ENCODE measurements around the gene ACAP3.

Gene ACAP3

DNA sequence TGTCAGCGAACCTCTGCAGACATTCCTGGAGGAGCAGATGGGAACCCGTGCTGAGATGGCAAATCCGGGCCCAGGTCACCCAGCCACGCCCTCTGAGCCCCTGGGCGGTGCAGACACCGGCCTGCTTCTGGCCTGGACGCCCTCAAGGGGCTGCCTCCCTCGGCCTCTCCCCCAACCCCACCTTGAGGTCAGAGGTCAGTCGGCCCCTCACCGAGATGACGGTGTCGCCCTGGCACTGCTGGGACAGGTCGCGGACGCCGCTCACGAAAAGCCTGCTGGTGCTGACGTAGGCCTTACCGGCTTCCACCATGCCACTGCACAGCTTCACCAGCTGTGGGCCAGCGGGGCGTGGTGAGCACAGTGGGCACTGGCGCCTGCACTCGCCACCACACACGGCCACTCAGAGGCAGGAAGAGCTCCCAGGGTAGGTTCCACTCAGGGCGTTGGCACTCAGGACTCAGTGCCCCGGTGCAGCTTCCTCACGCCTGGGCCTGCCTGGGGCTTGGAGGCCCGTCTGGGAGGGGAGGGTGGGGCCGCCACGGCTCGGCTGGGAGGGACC, 4.7 kb downstream of the ACAP3 start:
- DNase-seq (ENCODE audit: low read depth in 2 of 2) = no peak

DNA sequence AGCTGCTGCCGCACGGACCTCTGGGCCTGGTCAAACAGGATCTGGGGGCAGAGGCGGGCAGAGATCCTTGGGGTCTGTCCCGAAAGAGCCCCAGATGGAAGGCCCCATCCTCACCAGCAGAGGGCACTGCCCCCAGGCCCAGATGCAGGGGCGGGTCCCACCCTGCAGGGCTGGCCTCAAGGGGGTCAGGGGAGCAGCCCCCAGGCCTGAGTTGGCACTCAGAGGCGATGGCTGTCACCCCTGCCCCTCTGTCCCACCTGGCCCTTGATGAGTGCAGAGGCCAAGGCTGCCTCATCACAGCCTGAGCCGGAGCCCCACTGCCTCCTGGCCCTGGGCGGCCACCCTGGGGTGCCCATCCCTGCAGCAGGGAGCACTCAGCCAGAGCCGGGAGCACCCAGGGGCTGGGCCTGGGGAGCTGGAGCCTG, 5.7 kb downstream of the ACAP3 start:
- DNase-seq (ENCODE audit: low read depth in 2 of 2) = no peak

DNA sequence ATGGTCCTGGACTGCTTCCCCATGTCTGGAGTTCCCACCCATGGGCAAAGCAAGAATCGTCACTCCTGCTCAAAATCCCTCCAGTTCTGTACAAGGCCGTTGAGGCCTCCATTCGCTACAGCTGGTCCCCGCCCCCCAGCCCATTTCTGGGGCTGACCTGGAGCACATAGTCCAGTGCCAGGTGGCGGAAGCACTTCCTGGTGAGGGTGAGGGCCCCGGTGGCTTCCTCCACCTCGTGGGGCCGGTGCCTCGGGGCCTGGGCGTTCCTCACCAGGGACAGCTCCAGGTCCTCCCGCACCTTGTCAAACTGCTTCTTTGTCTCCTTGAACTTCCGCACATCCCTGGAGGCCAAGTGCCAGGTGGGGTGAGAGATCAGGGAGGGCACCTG, 7.4 kb downstream of the ACAP3 start:
- DNase-seq (ENCODE audit: low read depth in 2 of 2) = no peak

DNA sequence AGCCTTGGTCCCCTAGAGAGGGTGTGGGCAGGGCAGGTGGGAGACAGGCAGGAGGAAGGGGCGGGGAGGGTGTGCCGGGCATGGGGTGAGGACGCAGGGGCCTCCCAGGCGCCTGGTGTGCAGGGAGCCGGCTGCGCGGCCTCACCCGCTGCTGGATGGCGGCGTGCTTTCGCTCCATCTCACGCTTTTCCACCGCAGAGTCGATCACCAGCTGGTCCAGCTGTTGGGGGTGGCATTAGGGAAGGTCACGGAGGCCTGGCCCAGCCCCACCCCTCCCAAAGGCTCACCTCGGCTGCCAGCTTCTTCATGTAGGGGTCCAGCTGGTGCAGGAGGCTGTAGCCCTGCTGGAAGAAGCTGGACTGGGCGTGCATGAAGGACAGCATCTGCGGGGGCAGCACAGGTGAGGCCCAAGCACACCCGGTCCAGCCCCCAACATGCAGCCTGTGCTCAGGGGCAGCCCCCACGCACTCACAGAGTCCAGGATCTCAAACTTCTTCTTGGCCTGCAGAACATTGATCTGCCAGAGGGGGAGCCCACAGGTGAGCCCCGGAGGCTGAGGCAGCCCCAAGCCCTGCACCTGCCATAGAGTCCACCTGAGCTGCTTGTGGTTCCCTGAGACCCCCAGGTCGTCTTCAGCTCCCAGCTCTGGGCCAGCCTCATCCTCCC, 7.9 kb downstream of the ACAP3 start:
- no peak for DNase-seq (ENCODE audit: low read depth in 2 of 2)

DNA sequence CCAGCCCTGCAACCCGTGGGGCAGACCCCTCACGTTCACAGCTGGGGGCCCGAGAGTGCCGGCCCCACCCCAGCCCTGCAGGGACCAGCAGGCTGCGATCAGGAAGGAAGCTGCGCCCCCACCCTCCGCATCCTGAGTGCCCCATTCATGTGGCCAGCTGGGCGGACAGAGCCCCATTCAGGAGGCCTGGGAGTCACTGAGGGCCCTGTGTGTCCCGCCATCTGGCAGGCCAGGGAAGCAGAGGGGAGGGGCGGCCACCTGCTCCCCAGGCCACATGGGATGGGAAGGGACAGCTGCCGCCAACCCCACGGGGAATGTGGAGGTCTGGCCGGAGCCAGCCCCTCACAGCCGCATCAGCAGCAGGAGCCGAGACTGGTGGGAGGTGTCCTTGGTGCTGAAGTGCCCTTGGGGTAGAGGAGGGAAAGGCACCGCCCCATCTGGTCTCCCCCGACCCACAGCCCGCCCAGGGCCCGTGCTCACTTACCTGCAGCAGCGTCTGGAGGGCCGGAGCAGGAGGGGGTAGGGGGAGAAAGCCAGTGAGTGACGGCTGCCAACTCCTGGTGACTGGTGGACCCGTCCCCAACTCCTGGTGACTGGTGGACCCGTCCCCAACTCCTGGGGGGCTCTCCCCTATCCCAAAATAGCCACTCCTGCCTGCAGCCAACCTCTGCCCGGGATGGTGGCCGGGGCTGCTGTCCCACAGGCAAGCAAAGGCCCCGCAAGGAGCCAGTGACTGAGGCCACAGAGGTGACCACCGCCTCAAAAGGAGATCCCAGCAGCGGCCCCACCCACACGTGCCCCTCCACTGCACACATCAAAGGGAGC, 8.7 kb downstream of the ACAP3 start:
- DNase-seq (ENCODE audit: low read depth in 2 of 2) = no peak

DNA sequence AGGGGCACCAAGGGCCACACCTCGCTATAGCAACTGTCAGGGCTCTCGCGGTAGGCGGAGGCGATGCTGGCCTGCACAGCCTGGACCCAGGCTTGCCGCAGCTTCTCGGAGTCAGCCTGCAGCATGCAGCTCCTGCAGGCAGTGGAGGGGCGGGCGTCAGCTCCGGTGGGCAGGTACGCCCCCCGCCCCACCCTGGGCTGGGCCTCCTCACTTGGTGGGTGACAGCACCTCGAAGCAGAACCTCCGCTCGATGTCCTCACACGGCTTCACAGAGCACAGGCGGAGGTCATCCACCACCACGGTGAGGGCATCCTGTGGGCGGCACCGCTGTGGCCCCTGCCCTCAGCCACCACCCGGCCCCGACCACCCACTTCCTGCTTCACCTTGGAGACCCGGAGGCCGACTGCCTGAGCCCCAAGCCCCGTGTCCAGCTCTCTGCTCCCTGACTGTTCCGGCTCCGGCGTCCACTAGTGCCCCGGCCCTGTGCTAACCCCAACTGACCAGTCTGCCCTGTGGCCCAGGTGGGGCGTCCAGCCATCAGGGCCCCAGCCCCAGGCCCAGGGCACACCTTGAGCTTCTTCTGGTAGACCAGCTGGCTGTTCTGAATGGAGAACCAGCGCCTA, 9.8 kb downstream of the ACAP3 start:
- DNase-seq (ENCODE audit: low read depth in 2 of 2) = no peak

DNA sequence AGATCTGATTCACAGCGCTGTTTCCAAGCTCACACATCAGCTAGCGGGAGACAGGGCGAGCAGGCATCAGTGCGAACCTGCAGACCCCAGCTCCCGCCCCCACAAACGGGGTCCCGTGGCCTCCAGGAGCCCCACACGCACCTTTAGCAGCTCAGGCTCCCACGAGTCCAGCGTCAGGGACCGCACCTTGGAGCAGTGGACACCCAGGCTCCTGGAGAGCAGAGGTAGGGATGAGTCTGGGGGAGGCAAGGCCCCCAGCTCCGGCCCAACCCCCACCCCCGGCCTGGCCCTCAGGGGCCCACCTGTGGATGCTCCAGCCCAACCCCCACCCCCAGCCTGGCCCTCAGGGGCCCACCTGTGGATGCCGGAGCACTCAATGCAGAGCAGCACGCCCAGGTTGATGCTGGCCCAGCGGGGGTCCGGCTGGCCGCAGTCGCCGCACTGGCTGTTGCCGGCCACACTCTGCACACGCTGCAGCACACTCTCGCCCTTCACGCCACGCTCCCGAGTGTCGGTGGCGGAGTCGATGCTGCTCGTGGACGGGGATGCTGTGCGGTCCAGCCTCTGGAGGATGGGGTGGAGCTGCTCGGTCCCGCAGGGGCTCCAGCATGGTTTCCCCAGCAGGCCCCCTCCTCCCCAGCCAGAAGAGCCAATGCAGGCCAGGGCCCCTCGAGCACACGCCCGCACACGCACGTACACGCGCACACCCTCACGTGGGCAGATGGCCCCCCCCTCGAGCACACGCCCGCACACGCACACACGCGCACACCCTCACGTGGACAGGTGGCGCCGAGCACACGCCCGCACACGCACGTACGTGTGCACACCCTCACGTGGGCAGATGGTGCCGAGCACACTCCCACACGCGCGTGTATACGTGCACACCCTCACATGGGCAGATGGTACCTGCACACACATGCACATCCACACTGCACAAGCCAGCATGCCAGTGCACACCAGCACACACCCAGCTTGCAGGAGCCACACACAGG, 11.4 kb downstream of the ACAP3 start:
- DNase-seq (ENCODE audit: low read depth in 2 of 2) = no peak

DNA sequence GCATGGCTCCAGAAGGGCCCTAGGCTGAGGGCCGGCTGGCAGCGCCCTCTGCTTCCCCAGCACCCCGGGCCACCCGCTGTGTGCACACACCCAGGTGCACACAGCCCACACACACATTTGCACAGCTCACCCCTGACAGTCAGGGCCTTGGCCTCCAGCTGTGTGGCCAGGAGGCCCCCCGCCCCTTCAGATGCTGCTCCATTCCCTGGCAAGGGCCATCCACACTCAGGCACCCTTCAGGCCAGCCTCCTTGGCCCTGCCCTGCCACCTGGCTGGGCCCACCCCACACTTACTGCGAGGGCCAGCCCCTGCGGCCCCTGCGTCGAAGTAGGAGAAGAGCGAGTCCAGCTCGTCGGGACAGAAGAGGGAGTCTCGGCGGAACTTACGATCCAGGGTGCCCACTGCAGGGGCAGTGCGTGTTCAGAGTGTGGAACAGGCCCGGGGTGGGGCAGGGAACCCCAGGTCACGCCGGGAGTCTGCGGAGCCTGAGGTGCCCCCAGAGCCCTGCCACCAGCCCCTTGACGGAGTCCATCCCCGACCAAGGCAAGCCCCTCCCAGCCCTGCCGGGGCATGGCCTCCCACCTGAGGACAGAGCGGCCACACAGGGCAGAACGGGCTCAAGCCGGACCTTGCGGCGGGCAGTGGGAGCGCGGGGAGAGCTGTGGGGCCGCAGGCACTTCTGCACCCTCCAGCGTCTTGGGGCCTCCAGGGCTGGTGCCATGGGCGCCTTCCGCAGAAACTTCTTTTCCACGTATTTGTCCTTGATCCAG, 12.4 kb downstream of the ACAP3 start:
- DNase-seq (ENCODE audit: low read depth in 2 of 2) = no peak

DNA sequence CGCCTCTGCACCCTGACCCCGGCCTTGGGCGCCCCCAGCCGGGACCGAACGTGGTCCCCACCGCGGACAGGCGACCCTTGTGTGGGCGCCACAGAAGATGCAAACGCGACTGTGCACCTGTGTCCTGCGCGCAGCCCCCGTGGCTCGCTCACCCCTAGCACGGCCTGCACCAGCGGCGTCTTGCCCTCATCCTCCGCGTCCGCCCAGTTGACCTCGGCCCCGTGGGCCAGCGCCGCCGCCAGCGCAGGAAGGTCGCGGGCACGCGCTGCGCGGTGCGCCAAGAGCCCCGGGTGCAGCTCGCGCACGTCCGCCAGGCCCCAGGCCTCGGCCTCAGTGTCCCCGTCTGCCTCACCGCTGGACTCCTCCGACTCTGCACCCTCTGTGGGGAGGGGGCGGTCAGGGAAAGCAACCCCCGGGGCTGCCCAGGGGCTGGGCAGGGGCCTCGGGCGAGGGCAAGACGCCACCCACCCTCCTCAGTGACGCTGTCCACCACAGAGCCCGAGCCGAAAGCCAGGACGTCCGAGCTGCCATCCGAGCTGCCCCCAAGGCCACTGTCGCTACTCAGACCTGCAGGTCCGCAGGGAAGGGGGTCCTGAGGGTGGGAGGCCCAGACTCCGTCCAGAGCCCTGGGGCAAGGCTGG, 13.4 kb downstream of the ACAP3 start:
- DNase-seq (ENCODE audit: low read depth in 2 of 2) = no peak

DNA sequence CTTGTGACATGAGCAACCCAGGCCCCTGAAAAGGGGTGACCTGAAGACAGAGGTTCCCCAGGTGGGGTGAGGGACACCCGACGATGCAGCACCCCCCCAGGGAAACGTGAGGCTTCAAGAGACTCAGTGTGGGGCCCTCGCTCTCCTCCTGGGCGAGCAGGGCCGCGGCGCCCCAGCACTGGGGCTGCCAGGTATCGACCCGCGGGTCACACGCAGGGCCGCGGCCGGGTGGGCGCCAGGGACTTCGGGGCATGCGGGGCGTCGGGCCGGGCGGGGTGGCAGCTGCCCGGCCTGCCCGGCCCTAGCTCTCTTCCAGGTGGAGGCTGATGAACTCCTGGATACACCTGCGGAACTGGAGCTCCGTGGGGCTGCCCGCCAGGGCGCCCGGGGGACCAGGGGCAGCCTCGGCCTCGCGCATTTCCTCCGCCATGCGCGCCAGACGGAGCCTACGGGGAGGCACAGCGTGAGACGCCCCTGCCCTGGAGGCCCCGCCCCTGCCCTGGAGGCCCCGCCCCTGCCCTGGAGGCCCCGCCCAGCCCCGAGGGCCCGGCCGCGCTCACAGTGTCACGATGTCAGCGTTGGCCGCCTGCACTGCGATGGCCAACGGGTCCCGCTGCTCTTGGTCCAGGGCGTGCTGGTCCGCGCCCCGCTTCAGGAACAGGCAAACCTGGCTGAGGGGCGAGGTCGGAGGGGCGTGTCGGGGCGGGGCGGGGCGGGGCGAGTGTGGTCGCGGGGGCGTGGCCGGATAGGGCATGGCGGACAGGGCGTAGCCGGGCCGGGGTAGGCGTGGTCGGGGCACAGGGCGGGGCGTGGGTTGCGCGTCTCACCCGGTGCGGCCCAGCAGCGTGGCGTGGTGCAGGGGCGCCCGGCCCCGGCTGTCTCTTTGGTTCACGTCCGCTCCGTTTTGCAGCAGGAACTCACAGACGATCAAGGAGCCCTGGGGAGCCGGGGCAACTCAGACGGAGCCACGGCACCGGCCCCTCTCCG, 14.2 kb downstream of the ACAP3 start:
- no peak for DNase-seq (ENCODE audit: low read depth in 2 of 2)

DNA sequence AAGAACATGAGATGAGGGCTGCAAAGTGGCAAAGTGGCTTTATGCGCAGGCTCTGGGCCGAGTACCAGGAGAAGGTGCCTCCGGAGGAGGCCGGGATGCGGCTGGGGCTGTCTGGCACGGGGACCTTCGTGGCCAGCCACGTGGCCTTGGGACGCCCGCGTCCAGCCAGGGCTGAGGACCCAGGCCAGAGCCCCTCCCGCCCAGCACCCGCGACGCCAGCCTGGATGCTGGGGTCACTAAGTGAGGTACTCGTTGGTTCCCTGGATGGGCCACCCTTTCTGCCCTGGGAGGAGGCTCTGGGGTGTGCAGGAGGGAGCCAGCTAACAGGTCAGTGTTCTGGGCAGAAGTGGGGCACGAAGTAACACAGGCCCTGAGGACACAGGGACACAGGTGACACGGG, 14.9 kb downstream of the ACAP3 start:
- DNase-seq (ENCODE audit: low read depth in 2 of 2) = no peak

DNA sequence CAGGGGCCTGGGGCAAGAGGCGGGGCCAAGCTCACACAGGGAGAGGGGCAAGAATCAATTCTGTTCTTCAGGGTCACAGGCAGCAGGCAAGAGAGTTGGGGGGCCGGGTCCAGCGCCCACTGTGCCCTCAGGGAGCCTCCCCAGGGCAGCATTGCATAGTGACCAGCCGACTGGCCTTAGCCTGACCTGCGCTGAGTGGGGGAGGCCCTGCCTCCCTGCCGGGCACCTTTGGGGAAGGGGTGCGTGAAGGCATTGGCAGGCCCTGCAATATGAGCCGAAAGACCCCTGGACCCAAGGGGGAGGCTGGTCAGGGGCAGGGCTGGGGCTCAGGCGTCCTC, 15.3 kb downstream of the ACAP3 start:
- DNase-seq (ENCODE audit: low read depth in 2 of 2) = no peak

DNA sequence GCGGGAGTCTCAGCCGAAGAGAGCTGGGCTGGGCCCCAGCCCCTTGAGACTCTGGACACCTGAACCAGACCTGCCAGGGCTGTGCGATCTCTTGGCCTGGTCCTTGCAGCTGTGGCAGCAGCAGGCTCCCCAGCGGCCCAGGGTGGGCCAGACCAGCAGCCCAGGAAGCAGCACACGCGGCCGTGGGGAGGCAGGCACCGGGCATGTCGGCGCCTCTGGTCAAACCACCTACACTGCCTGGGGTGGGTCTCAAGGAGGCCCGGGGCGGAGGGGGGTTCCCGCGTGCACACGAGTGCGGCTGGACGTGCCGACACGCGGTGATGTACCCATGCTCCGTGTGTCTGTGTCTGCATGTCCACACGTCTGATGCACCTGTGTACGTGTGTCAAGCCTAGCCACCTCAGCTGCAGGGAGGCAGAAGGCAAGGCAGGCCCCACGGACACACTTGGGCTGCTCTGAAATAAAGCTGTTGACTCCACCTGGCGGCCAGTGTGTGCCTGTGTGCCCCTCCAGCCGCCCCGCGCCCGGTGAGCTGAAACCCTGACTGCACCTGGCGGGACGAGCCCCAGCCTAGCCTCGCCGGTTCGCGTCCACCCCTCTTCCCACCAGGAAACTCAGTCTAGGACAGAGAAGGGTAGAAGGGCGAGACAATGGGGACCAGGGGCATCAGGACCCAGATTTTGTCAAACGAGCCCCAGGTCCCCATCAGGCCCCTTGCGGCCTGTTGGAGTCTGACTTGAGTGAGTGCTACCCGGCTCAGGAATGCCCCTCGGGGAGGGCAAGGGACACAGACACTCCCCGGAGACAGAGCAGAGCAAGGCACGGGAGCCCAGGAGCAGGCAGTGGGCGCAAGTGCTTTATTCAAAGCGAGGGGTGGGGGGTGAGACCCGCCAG, 15.9 kb downstream of the ACAP3 start:
- DNase-seq (ENCODE audit: low read depth in 2 of 2) = no peak

DNA sequence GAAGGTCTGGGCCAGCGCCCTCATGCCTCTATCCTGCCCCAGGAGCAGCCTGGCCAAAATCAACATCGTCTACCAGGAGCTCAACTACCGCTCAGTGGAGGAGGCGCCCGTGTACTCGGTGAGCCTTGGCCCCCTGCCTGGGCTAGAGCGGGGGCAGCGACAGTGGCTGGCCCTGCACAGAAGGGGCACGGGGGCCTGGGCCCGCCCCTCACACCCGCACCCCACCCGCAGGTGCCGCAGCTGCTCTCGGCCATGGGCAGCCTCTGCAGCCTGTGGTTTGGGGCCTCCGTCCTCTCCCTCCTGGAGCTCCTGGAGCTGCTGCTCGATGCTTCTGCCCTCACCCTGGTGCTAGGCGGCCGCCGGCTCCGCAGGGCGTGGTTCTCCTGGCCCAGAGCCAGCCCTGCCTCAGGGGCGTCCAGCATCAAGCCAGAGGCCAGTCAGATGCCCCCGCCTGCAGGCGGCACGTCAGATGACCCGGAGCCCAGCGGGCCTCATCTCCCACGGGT, 16.7 kb downstream of the ACAP3 start:
- DNase-seq (ENCODE audit: low read depth in 2 of 2) = no peak

DNA sequence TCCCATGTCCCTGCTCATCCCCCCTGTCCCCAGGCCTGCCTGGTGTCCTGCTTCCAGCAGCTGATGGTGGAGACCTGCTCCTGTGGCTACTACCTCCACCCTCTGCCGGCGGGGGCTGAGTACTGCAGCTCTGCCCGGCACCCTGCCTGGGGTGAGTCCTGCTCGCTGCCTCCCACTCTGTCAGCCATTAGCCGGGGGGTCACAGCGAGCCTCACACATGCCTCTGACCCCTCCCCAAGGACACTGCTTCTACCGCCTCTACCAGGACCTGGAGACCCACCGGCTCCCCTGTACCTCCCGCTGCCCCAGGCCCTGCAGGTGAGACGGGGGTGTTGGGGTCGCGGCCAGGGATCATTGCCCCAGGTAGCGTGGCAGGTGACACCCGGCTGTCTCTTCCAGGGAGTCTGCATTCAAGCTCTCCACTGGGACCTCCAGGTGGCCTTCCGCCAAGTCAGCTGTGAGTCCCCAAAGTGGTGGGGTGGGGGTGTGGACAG, 17.4 kb downstream of the ACAP3 start:
- DNase-seq (ENCODE audit: low read depth in 2 of 2) = peak in 1 of 2 donors; percentile 64

DNA sequence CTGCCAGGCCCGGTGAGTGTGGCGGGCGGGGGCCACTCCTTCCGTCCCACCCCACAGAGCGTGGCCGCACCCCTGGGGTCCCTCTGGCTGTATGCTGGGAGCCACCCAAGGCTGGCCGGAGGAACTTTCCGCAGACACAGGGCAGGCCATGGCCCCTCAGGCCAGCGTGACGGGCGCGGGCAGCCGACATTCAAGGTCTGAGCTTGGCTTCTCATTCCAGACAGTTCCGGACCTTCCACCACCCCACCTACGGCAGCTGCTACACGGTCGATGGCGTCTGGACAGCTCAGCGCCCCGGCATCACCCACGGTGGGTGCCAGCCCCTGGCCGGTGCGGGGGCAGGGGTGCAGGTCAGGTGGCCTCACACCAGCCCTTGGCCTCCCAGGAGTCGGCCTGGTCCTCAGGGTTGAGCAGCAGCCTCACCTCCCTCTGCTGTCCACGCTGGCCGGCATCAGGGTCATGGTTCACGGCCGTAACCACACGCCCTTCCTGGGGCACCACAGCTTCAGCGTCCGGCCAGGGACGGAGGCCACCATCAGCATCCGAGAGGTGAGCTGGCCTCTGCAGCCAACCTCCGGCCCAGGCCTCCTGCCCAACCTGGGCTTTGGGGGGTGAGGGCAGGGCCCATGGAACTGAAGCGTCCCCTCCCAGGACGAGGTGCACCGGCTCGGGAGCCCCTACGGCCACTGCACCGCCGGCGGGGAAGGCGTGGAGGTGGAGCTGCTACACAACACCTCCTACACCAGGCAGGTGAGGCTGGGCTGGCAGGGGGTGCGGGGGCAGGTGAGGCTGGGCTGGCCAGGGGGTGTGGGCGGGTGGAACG, 20.2 kb downstream of the ACAP3 start:
- no peak for DNase-seq (ENCODE audit: low read depth in 2 of 2)
